Effector memory CD4-positive, alpha-beta T cell (primary cell): ENCODE results near the gene CFAP97D1.
A peak's percentile ranks its signal among the peaks of the same experiment; 100 is the strongest.

Source experiments
- DNase-seq, 3 donors: peaks; one replicate each; pipeline ENCODE4 v3.0.0-alpha.2; 2020
- H3K27ac ChIP-seq: 2 replicates; pipeline ENCODE4 v1.7.0; 2013; ENCODE audit warnings: mild to moderate bottlenecking, low read length, moderate library complexity; ENCODE audit not compliant: insufficient read depth, poor library complexity, severe bottlenecking
- H3K27me3 ChIP-seq: replicated peaks from 2 replicates; pipeline ENCODE4 v1.7.0; 2013; ENCODE audit warnings: mild to moderate bottlenecking, low read length; ENCODE audit not compliant: insufficient read depth, control insufficient read depth, poor library complexity, severe bottlenecking
- H3K36me3 ChIP-seq: 2 replicates; pipeline ENCODE4 v1.7.0; 2013; ENCODE audit warnings: mild to moderate bottlenecking, low read length, moderate library complexity; ENCODE audit not compliant: control insufficient read depth, insufficient read depth
- H3K4me1 ChIP-seq: 2 replicates; pipeline ENCODE4 v1.7.0; 2013; ENCODE audit warnings: low read length, mild to moderate bottlenecking; ENCODE audit not compliant: control insufficient read depth, insufficient read depth, poor library complexity, severe bottlenecking
- H3K4me3 ChIP-seq: 2 replicates; pipeline ENCODE4 v1.7.0; 2013; ENCODE audit warnings: low read length, low read depth, mild to moderate bottlenecking; ENCODE audit not compliant: insufficient read depth, poor library complexity, severe bottlenecking
- H3K9me3 ChIP-seq: 2 replicates; pipeline ENCODE4 v1.7.0; 2013; ENCODE audit warnings: mild to moderate bottlenecking, low read length, moderate library complexity; ENCODE audit not compliant: control insufficient read depth

CFAP97D1 gene

DNA sequence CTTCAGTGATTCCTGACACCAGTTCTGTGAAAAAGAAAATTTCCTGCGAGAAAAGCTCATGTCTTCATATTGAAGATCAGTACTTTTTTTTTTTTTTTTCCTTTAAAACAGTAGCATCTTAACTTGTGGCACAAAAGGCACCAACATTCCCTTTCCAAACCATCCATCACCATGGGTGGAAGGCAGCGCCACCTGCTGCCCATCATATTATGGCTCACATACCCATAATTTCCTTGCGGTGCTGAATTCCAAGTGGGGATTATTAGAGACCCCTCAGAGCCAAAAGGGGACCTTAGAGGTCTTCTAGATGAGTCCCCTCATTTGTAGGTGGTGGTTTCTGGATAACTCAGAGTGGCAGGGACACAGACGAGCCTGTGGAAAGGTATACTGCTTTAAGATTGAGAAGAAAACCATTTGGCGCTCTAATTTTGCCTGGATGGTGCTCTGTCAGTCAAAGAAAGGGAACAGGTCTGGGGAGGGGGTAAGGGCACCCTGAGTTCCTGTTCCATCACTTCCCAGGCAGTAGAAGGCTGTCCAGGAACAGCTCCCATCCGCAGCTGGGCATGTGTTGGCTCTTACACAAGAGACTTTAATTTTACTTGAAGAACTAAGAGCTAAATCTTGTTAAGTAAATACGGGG is 13.7 kb upstream of the CFAP97D1 start:
- H3K27ac ChIP-seq, result no peak overlapping the region
- no peaks in the 10 kb centered on the region for H3K9me3 ChIP-seq
- no peaks in the 10 kb centered on the region for H3K4me1 ChIP-seq
- peak in 1 of 3 donors; percentile 38 for DNase-seq
- peaks cover 9% of the 10 kb centered on the region for H3K36me3 ChIP-seq
- no peaks in the 10 kb centered on the region for H3K27me3 ChIP-seq
- no peak overlapping the region for H3K4me3 ChIP-seq

DNA sequence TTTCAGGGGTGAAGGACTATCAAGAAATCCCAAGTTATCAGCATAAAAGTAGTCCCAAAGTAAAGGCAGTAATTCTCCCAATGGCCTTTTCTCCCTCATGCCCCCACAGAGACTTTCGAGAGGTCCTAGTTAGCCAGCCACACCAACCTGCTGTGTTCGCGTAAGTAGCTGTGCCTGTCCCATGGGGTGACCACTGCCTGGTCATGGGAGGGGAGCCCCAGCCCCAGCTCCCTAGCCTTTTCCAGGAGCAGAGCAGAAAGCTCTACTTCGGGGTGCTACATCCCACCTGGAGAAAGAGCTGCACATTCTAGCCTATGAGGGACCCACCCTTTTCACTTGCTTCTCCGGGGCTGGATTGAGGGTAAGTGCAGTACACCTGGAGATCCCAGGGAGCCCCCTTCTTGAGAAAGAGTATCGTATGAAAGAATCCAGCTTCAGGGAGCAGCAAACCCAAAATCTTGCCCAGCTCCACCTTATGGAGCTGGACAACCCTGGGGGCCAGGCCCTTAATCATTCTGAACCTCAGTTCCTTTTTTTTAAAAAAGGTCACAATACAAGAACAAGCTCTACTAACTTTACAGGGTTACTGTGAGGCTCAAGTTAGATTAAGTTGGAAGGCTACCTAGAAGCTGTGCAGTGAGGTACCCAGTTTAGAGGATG is 13.1 kb upstream of the CFAP97D1 start:
- no peak overlapping the region for H3K27ac ChIP-seq
- H3K27me3 ChIP-seq, result no peaks in the 10 kb centered on the region
- no peaks in the 10 kb centered on the region for H3K9me3 ChIP-seq
- H3K36me3 ChIP-seq, result peaks cover 13% of the 10 kb centered on the region
- H3K4me3 ChIP-seq, result no peak overlapping the region
- DNase-seq, result no peak
- no peaks in the 10 kb centered on the region for H3K4me1 ChIP-seq

DNA sequence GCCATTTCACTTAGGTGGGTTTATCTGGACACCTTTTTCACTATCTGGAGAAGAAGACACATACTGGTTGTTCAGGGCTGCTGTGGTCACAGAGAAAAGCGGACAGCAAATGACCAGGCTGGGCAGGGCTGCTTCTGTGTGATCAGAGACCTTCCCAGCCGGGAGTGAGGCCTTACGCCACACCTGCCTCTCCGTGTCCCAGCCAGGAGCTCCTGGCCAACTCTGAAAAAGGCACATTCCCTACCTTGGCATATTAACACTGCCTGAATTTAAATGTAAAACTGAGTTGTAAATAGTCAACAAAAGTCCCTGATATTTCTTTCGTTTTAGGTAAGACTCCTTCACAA is 12.5 kb upstream of the CFAP97D1 start:
- no peaks in the 10 kb centered on the region for H3K4me1 ChIP-seq
- no peak overlapping the region for H3K27ac ChIP-seq
- H3K36me3 ChIP-seq, result peaks cover 17% of the 10 kb centered on the region
- no peak overlapping the region for H3K4me3 ChIP-seq
- DNase-seq, result no peak
- H3K9me3 ChIP-seq, result no peaks in the 10 kb centered on the region
- no peaks in the 10 kb centered on the region for H3K27me3 ChIP-seq

DNA sequence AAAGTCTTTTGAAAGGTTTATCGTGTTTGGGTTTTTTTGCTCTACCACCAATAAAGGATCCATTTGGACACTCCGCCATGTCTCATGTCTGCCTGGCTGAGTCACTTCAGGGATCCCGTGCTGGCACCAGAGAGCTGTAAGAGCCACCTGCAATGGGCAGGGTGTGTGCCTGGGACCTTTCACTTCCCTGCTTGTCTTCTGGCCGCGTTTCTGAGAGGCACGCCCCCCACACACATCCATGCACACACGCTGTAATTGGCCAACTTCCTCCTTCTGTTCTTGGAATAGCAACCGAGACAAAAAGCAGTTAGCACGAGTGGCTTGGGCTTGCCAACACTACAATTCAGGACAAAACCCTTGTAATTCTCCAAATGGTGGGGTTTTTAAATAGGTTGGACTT is 11.9 kb upstream of the CFAP97D1 start:
- no peaks in the 10 kb centered on the region for H3K27me3 ChIP-seq
- no peaks in the 10 kb centered on the region for H3K9me3 ChIP-seq
- no peak overlapping the region for H3K27ac ChIP-seq
- H3K4me1 ChIP-seq, result no peaks in the 10 kb centered on the region
- H3K4me3 ChIP-seq, result no peak overlapping the region
- DNase-seq, result no peak
- H3K36me3 ChIP-seq, result peaks cover 23% of the 10 kb centered on the region

DNA sequence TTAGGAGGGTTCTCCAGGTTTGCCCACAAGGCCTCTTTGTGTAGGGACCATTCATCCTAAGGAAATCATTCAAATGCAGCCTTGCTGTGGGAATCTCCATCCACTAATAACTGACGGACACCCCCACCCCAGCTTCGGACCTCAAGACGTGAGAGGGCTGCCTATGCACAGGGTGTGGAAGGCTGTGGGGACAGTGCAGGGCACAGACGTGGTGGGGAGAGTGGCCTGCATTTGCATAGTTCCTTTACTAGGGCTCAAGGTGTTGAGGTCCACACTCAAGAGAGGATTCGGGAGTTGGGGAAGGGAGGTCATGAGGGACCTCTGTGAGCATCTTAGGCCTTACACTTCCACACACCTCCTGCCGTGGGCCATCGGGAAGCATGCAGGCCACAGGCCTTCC is 11.3 kb upstream of the CFAP97D1 start:
- no peaks in the 10 kb centered on the region for H3K9me3 ChIP-seq
- H3K27me3 ChIP-seq, result no peaks in the 10 kb centered on the region
- H3K27ac ChIP-seq, result no peak overlapping the region
- no peaks in the 10 kb centered on the region for H3K4me1 ChIP-seq
- no peak for DNase-seq
- peaks cover 24% of the 10 kb centered on the region for H3K36me3 ChIP-seq
- no peak overlapping the region for H3K4me3 ChIP-seq

DNA sequence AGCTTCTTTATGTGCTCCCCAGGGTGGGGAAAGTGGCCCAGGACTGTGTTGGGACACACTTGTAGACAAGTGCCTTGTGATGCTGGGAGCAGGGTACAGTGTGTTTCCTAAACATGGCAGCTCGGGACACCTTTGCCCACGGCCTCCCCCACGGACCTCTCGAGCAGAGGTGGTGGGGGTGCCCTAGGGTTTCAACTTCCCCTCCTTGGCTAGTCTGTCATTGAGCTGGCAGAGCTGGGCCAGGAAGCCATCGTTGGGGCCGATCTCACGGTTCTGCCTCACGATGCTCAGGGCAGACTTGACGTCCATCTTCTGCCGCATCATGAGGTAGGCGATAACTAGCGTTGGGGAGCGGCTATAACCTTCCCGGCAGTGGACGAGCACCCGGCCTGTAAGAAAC is 10.8 kb upstream of the CFAP97D1 start:
- Histone ChIP-seq H3K27ac (no peak overlapping the region), H3K36me3 (peaks cover 28% of the 10 kb centered on the region)

DNA sequence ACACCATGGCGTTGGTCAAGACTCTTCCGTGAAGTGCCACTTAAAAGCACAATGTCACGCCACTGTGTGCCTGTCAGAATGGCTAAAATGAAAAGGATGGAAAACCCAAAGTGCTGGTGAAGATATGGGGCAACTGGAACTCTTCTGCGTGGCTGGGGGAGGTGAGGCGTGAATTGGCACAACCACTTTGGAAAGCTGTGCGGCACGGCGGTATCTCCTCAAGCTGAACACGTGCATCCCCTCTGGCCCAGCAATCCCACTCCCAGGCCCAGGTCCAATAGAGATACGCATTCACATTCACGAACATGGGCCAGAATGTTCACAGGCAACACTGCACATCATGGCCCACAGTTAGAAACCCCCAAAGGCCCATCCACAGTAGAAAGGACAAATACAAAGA is 10.4 kb upstream of the CFAP97D1 start:
- Histone ChIP-seq H3K27me3 (no peaks in the 10 kb centered on the region), H3K9me3 (no peaks in the 10 kb centered on the region), H3K4me3 (no peak overlapping the region), H3K27ac (no peak overlapping the region), H3K4me1 (no peaks in the 10 kb centered on the region), H3K36me3 (peaks cover 30% of the 10 kb centered on the region)
- no peak for DNase-seq

More for the DNA sequence above, 10.8 kb upstream of the CFAP97D1 start:
- Histone ChIP-seq H3K4me1 (no peaks in the 10 kb centered on the region), H3K9me3 (no peaks in the 10 kb centered on the region), H3K27me3 (no peaks in the 10 kb centered on the region), H3K4me3 (no peak overlapping the region)
- no peak for DNase-seq

DNA sequence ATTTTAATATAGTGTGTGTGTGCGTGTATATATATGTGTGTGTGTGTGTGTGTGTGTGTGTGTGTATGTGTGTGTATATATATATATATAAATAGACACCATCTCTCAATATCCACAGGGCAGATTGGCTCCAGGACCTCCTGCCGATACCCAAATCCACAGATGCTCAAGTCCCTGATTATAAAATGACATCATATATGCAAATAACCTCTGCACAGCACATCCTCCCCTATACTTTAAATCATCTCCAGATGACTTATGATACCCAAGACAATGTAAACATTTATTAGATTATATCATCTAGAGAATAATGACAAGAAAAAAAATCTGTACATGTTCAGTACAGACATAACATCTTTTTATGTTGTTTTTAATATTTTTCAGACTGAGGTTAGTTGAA is 9.3 kb upstream of the CFAP97D1 start:
- Histone ChIP-seq H3K36me3 (peaks cover 30% of the 10 kb centered on the region), H3K27me3 (no peaks in the 10 kb centered on the region), H3K4me1 (no peaks in the 10 kb centered on the region), H3K9me3 (no peaks in the 10 kb centered on the region), H3K27ac (no peak overlapping the region), H3K4me3 (no peak overlapping the region)
- DNase-seq, result no peak

DNA sequence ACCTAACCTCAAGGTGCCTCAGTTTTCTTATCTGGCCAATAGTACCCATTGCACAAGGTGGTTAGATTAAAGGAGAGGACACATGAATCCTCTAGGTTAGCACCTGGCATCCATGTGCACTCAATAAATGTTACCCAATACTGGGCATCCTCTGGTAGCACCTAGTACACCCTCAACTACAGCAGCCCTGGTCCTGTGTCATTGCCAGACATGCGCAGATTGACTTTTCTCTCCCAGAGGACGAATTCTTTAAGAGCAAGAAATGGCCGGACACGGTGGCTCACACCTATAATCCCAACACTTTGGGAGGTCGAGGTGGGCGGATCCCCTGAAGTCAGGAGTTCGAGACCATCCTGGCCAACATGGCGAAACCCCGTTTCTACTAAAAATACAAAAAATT is 8.8 kb upstream of the CFAP97D1 start:
- Histone ChIP-seq H3K4me1 (no peaks in the 10 kb centered on the region), H3K9me3 (no peaks in the 10 kb centered on the region), H3K27ac (no peak overlapping the region), H3K4me3 (no peak overlapping the region), H3K36me3 (peaks cover 30% of the 10 kb centered on the region), H3K27me3 (no peaks in the 10 kb centered on the region)
- DNase-seq, result no peak

DNA sequence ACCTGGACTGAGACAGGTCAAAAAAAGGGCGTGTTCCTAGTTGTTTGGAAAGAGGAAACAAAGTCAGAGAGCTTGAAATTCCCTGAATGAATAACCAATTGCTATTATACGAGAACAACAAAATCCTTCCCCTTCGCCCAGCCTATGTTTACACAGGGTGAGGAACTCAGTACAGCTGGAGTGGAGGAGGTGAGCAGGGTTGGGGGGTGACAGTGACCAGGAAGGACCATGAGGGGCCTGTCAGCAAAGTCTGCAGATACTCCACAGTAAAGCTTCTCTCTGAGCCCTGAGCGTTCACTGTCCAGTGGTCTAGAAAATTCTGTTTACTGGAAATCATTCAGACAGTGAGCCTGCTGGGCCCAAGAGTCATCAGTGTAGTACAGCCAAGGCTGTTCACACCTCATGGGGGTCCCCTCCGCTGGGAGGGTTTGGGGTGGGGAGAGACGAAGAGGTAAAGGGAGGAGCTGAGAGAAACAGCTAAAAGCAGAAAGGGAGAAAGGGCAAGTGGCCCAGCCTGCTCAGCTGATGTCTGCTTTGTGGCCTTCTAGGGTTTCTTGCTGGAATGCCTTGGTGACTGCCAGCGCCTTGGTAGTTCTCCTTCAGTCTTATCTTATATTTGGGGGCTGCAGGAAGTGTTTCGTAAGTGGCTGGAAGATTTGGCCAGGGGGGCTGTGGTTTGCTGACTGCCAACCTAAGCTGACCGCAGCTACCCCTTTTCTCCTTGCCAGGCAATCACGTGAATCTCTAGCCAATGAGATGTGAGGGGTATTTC is 7.2 kb upstream of the CFAP97D1 start:
- Histone ChIP-seq H3K36me3 (peaks cover 30% of the 10 kb centered on the region), H3K4me1 (peaks cover 3% of the 10 kb centered on the region), H3K4me3 (no peak overlapping the region), H3K9me3 (no peaks in the 10 kb centered on the region), H3K27me3 (no peaks in the 10 kb centered on the region), H3K27ac (no peak overlapping the region)
- DNase-seq, result no peak
